Muscle of back (tissue), 11 donors: ENCODE measurements around the gene NACC2. TPM values are rescaled to one million over a fixed set of nuclear protein-coding genes. Genes with fewer than 3 reads are reported as not detected.

Source experiments
- DNase-seq, 3 donors: peaks; one replicate each; pipeline versions ENCODE4 v3.0.0 to v3.0.0-alpha.2; 2013
- polyA plus RNA-seq, 10 donors: library from polyadenylated mRNA; unstranded; fragments of 120-200 nt; gene quantifications; one replicate each; pipeline ENCODE4 v1.2.1, GENCODE V29; 2013; ENCODE audit not compliant: insufficient read length in 10 of 10

Gene NACC2
- polyA plus RNA-seq, 10 donors: 6.0 to 11.8 (median 10.0) TPM

GRCh38 chr9:136014147-136014923 is 80.8 kb downstream of the NACC2 start:
- no peak for DNase-seq

GRCh38 chr9:136013524-136014034 is 81.5 kb downstream of the NACC2 start:
- DNase-seq: no peak

- DNase-seq: no peak
Measured at GRCh38 chr9:136013116-136013515, 82.0 kb downstream of the NACC2 start.

GRCh38 chr9:136012651-136013050 is 82.4 kb downstream of the NACC2 start:
- DNase-seq: peak in 1 of 3 donors; percentile 63

- peak; percentile 76 to 89 (median 79) for DNase-seq
Measured at GRCh38 chr9:136011703-136012496, 83.2 kb downstream of the NACC2 start.

- no peak for DNase-seq
Measured at GRCh38 chr9:136011376-136011702, 83.8 kb downstream of the NACC2 start.

- DNase-seq: no peak
Measured at GRCh38 chr9:136010615-136011361, 84.3 kb downstream of the NACC2 start.

- DNase-seq: no peak
Measured at GRCh38 chr9:136010176-136010575, 84.9 kb downstream of the NACC2 start.

- DNase-seq: no peak
Measured at GRCh38 chr9:136009516-136009915, 85.6 kb downstream of the NACC2 start.

- DNase-seq: no peak
Measured at GRCh38 chr9:136008693-136008997, 86.4 kb downstream of the NACC2 start.

GRCh38 chr9:136007934-136008692 is 87.0 kb downstream of the NACC2 start:
- DNase-seq: no peak

GRCh38 chr9:136007276-136007933 is 87.7 kb downstream of the NACC2 start:
- DNase-seq: no peak

GRCh38 chr9:136006169-136006568 is 88.9 kb downstream of the NACC2 start:
- DNase-seq: no peak

- DNase-seq: no peak
Measured at GRCh38 chr9:136004712-136005111, 90.4 kb downstream of the NACC2 start.

- no peak for DNase-seq
Measured at GRCh38 chr9:136004219-136004618, 90.9 kb downstream of the NACC2 start.

- DNase-seq: no peak
Measured at GRCh38 chr9:136003411-136004218, 91.5 kb downstream of the NACC2 start.

- peak; percentile 56 to 75 (median 58) for DNase-seq
Measured at GRCh38 chr9:136002881-136003280, 92.2 kb downstream of the NACC2 start.

GRCh38 chr9:136002215-136002614 is 92.9 kb downstream of the NACC2 start:
- DNase-seq: no peak

- peak in 1 of 3 donors; percentile 66 for DNase-seq
Measured at GRCh38 chr9:136001231-136001630, 93.9 kb downstream of the NACC2 start.

- DNase-seq: no peak
Measured at GRCh38 chr9:135998410-135999071, 96.5 kb downstream of the NACC2 start.
